Measurements from ENCODE around the gene LYZL6. TPM values are rescaled to one million over a fixed set of nuclear protein-coding genes. Genes with fewer than 3 reads are reported as not detected.

LYZL6 gene
- total RNA-seq, 1 donor from 2014 or later, result not detected

DNA sequence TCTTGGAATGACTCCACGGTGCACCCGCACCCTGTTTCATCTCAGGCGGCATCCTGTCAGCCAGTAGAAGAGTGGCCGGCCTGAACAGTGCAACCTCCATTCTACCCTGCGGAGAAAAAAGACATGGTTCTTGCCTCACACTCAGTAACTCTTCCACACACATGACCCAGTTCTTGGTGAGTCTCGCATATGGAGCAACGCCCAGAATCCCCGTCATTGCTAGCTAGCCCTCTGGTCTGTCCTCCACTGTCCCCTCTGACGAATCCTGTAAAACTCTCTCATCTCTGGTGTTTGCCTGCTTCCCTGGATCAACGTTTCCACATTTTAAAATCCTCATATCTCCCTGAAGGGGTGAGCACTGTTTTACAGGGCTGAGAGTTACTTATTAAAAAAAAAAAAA is 8.8 kb downstream of the LYZL6 start:
- no peak for DNase-seq
- intact Hi-C loops (cut with micrococcal nuclease), result no loop called here
- TF ChIP-seq CTCF (IDR thresholded peaks at IDR 0.05; ENCODE audit: borderline replicate concordance), result no peak
- H3K4me3 ChIP-seq, result no peak overlapping the region
- H3K27me3 ChIP-seq (ENCODE audit: low read depth), result peaks cover 9% of the 10 kb centered on the region
- peaks cover 25% of the 10 kb centered on the region for H3K4me1 ChIP-seq
- H3K9me3 ChIP-seq (replicated peaks), result no peaks in the 10 kb centered on the region
- H3K27ac ChIP-seq (replicated peaks), result no peak overlapping the region
- H3K36me3 ChIP-seq, result no peaks in the 10 kb centered on the region

DNA sequence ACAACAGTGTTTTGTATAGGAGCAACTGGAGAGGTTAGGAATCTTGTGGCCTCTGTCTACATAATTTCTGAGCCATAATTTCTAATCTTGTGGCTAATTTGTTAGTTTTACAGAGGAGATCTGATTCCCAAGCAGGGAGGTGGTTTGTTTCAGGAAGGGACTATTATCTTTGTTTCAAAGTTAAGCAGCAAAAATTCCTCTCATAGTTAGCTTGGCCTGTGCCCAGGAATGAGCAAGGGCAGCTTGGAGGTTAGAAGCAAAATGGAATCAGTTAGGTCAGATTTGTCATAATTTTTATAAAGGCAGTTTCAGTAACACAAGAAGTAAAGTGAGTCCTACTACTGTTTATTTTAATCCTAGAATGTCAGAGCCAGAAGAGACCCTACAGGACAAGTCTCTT is 10.9 kb downstream of the LYZL6 start:
- TF ChIP-seq CTCF (IDR thresholded peaks at IDR 0.05; ENCODE audit: borderline replicate concordance), result no peak
- Histone ChIP-seq H3K4me3 (no peak overlapping the region), H3K36me3 (no peaks in the 10 kb centered on the region), H3K4me1 (peaks cover 25% of the 10 kb centered on the region), H3K9me3 (replicated peaks) (no peaks in the 10 kb centered on the region), H3K27ac (replicated peaks) (no peak overlapping the region), H3K27me3 (ENCODE audit: low read depth) (peaks cover 31% of the 10 kb centered on the region)
- intact Hi-C loops (cut with micrococcal nuclease), result no loop called here
- DNase-seq, result no peak

GRCh38 chr17:35931794-35932425 is 11.6 kb downstream of the LYZL6 start:
- H3K27ac ChIP-seq (replicated peaks), result no peak overlapping the region
- H3K27me3 ChIP-seq (ENCODE audit: low read depth), result peaks cover 38% of the 10 kb centered on the region
- H3K36me3 ChIP-seq, result no peaks in the 10 kb centered on the region
- DNase-seq, result no peak
- no peaks in the 10 kb centered on the region for H3K9me3 ChIP-seq (replicated peaks)
- H3K4me1 ChIP-seq, result peaks cover 25% of the 10 kb centered on the region
- no peak overlapping the region for H3K4me3 ChIP-seq
- TF ChIP-seq CTCF (IDR thresholded peaks at IDR 0.05; ENCODE audit: borderline replicate concordance), result no peak
- intact Hi-C loops (cut with micrococcal nuclease), result no loop called here

DNA sequence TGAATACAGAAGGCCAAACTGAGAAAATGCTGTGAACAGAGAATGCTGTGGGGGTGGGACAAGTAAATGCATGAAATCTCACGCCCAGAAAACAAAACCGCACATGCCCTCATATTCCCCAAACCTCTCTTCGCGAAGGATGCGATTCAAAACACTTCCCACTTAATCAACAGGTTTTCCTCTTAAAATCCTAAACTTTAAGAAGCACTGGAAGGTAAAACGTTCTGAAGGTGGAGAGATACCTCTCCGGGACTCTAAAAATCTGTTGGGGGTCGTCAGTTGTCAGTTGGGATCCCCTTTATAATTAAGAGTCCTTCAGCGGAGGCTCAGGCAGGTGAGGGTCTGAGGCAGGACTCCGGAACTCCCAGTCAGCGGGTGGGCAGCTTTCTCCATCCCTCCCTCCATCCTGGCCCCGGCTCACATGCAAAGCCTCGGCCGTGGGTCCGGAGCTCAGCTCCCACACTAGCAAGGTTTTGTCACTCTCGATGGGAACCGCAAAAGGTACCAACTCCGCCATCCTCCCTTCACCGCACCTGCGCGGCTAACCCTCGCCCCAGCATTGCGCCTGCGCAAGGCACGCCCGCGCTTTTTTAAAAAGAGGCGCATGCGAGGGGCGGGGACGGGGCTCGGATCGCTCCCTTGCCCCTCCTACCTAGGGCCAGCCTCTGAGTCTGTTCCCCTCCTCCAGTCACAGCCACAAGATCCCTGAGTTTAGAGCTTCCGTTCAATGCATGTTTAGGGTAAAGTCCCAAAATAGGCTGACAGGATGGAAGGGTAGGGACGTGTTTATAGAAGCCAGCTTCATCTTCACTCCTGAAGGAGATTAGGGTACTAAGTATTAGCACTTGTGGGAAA is 13.1 kb downstream of the LYZL6 start, which contains the start of gene RDM1:
Gene RDM1, minus strand, starts transcription at position 563 of the 855 bp plus-strand sequence. Its CDS starts 46 bp downstream, at position 517.
- intact Hi-C loops (cut with micrococcal nuclease), result no loop called here
- Histone ChIP-seq H3K4me3 (peak within 1 kb of the TSS; percentile 57), H3K27me3 (ENCODE audit: low read depth) (peaks cover 45% of the 10 kb centered on the region), H3K9me3 (replicated peaks) (no peaks in the 10 kb centered on the region), H3K36me3 (no peaks in the 10 kb centered on the region), H3K4me1 (peaks cover 25% of the 10 kb centered on the region), H3K27ac (replicated peaks) (no peak within 1 kb of the TSS)
- no peak for TF ChIP-seq CTCF (IDR thresholded peaks at IDR 0.05; ENCODE audit: borderline replicate concordance)
- DNase-seq, result peak; percentile 47

GRCh38 chr17:35927714-35928113 is 15.8 kb downstream of the LYZL6 start:
- no peak overlapping the region for H3K4me3 ChIP-seq

More at GRCh38 chr17:35927714-35928113, 15.8 kb downstream of the LYZL6 start:
- no peaks in the 10 kb centered on the region for H3K36me3 ChIP-seq
- peaks cover 59% of the 10 kb centered on the region for H3K27me3 ChIP-seq (ENCODE audit: low read depth)
- no peaks in the 10 kb centered on the region for H3K9me3 ChIP-seq (replicated peaks)
- H3K27ac ChIP-seq (replicated peaks), result no peak overlapping the region
- no peak for TF ChIP-seq CTCF (IDR thresholded peaks at IDR 0.05; ENCODE audit: borderline replicate concordance)
- H3K4me1 ChIP-seq, result peaks cover 24% of the 10 kb centered on the region
- intact Hi-C loops (cut with micrococcal nuclease), result no loop called here
- no peak for DNase-seq

Measured in left ventricle myocardium inferior (tissue), 1 donor.